Pericardium fibroblast (primary cell): ENCODE data around the gene SNRPD3. TPM values are rescaled to one million over a fixed set of nuclear protein-coding genes. Genes with fewer than 3 reads are reported as not detected.

ENCODE experiments used
- total RNA-seq: library from RNA; depleted of rRNA; stranded (reverse); fragments of >200 nt; gene quantifications from 2 replicates; pipeline ENCODE4 v1.2.3, GENCODE V29; 2015

Gene SNRPD3
- 95.2 and 109 TPM in 2 replicates for total RNA-seq

DNA sequence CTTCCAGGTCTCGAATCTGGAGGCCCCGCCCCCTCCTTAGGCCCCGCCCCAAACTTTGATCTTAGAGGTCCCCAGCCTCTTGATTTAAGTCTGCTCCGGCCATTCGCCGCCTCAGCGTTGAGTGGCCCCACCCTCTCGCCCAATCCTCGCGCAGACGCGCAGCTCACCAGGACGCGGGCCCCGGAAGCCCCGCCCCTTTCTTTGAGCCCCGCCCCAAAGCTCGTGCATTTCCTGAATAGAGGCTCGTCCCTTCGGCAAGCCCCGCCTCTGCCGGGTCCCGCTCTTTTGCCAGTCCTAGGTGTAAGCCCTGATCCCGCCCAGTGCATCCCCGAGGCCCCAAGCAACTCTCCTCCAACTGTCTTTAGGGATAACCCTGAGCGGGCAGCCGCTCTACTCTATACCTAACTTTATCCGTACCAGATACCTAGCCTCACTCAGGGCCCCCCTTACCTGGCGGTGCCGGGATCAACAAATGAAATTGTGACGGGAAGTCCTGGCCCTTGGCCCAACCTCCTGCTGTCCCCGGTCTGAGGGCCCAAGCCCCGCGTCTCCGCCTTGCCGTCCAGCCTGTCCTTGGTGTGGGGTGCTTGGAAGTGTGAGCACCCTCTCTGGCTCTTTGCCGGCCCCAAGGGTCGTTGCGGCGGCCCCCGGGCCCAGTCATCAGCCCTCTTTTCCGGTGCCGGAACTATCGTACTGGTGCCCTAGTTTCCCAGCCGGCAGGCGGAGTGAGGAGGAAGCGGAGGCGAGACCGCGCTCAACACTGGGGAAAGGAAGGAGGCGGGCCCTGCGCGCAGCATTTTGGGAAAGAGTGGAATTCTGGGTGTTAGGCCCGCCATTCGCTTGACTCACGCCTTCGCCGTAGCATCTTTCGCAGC lies at the start of gene SNRPD3:
Gene SNRPD3 (plus strand): TSS at position 835 of the 875 bp plus-strand sequence. CDS start 1,676 bp downstream, outside the sequence.

DNA sequence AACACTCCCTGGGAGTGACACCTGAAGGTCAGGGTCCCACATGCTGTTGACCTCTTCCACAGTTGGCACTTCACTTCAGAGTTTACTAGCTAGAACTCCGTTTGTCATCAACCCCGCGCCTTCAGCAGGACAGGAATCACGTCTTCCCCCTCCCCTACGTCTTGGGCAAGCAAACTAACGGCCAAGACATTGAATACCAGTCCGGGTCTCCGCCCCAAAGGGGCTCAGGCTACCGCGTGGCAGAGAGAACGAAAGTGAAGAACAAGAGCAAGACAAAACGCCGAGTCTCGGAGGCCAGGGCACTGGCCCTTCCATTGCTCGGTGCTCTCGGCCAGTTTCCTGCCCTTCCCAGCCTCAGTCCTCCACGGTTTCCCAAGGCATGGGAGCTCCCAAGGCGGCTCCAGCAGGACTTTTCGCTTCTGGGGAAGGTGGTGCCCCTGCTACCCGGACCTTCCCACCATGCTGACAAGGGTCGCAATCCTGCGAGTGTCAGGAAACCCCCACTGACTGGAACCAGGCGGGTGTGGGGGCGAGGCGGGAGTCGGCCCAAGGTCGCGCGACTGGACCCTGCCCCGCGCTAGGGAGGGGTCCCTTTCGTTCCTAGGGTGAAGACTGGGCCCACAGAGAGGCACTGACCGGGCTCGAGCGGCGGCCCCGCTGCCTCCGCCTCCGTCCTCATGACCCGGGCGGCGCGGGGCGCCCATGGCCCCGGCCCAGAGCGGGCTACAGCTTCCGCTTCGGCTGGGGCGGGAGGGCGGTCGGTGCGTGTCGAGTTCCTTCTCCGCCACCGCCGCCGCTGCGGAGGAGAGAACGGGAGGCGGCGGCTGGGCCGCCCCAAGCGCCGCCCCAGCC lies 1.3 kb upstream of the SNRPD3 start, which contains the start of gene GUCD1:
Gene GUCD1 (minus strand): TSS at position 826 of the 852 bp plus-strand sequence. CDS start 147 bp downstream, at position 679.

DNA sequence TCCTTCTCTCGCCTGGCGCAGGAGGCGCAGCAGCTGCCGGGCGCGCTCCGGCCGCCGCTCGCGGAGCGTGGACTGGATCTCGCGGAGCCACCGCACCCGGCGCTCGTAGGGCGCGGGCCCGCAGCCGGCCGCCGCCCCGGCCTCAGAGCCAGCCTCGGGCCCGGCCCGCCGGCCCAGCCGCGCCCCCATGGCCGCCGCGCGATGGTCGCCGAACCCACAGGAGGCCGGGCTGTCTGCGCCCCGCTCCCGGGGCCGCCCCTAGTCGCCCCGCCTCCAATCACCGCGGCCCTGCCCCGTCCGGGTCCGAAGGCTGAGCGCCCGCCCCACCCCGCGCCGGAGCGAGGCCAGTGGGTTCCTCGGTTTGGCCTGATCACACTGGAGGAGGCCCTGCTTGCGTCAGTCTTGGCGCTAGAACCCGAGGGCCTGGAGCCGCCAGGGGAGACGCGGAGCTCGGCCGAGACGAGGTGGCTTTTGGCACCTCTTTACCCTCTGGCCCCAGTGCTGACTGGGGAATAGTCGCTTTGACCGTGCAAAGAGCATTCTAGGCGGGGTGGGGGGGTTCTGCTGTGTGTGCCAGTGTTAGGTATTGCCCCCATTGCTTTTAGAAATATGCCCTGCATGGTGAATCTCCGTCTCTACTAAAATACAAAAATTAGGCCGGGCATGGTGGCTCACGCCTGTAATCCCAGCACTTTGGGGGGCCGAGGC lies 37.2 kb downstream of the SNRPD3 start, which contains the start of gene LRRC75B:
Gene LRRC75B (minus strand): TSS at position 223 of the 708 bp plus-strand sequence. CDS start 34 bp downstream, at position 189.

DNA sequence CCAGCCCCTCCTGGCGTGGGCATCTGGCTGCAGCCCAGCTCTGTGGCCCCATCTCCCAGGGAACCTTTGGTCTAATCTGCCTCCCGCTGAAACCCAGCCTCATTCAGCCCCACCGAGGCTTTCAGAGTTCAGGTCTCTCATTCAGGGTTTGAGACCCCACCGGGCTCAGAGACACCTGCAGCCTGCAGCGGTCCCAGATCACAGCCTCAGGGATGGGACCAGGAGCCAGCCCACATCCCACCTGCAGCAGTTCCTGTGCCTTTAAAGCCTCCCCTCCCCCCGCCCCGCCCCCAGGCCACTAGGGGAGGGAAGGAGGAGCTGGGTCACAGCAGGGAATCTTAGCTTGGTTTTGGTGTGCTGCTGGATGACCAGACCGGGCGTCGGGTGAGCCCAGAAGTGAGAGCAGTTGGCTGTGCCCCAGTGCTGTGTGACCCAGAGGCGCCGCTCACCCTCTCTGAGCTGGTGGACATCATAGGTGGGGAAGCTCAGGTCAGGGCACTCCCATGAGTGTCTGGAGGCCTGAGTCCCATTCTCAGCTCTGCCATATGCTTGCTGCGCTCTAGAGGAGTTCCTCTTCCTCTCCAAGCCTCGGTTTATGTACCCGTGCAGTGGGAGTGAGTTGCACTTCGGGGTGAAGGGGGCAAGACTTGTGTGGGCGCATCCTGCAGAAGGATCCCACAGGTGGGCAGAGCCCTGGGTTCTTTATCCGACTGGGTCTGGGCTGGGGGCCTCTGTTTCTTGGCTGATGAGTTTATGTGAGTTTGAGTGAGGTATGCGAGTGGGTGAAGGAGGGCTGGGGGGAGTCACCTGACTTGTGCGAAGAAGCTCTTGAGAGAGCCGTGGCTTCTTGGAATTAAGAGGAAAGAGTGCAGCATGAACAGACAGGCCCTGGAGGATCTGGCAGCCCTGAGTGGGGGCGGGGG lies 47.3 kb downstream of the SNRPD3 start, which contains the start of gene GGT1:
Gene GGT1 (plus strand): TSS at position 347 of the 923 bp plus-strand sequence. CDS start 7,889 bp downstream, outside the sequence.

Other genes starting within 250 kb of the SNRPD3 start
- 2.9 and 5.4 TPM in 2 replicates for gene ADORA2A, start 128.4 kb upstream of the SNRPD3 start, total RNA-seq
- gene UPB1, start 60.7 kb upstream of the SNRPD3 start, total RNA-seq, result under 0.01 TPM in 1 of 2 replicates, not detected in the other
- 98.7 and 107 TPM in 2 replicates for gene GUCD1, start 861 bp upstream of the SNRPD3 start, total RNA-seq
- gene LRRC75B, start 37.1 kb downstream of the SNRPD3 start, total RNA-seq, result 12.8 and 25.3 TPM in 2 replicates
- 0.12 and 2.5 TPM in 2 replicates for gene GGT1, start 47.2 kb downstream of the SNRPD3 start, total RNA-seq
- not detected in 2 replicates for gene PIWIL3, start 218.7 kb downstream of the SNRPD3 start, total RNA-seq